AG10803 (cell line): ENCODE results near the gene GLIS1.
A peak's percentile ranks its signal among the peaks of the same experiment; 100 is the strongest.

Experiments used
- DNase-seq: peaks from one replicate; pipeline ENCODE4 v3.0.0; 2010; ENCODE audit warnings: low read depth
- H3K4me3 ChIP-seq: 2 replicates; pipeline ENCODE4 v1.5.1; 2011; ENCODE audit warnings: mild to moderate bottlenecking, low read length, control low read depth
- CTCF ChIP-seq: conservative IDR thresholded peaks from 2 replicates; pipeline ENCODE4 v1.5.1; 2011; ENCODE audit warnings: mild to moderate bottlenecking, low read length, control low read depth, inconsistent platforms

GLIS1 gene

GRCh38 chr1:53499257-53500203 is 239.4 kb downstream of the GLIS1 start:
- no peak for TF ChIP-seq CTCF
- no peak for DNase-seq
- no peak overlapping the region for H3K4me3 ChIP-seq

GRCh38 chr1:53498555-53499131 is 240.3 kb downstream of the GLIS1 start:
- peak; percentile 67 for DNase-seq
- H3K4me3 ChIP-seq, result no peak overlapping the region
- TF ChIP-seq CTCF, result no peak

GRCh38 chr1:53495633-53496345 is 243.2 kb downstream of the GLIS1 start:
- peak; percentile 25 for DNase-seq
- TF ChIP-seq CTCF, result no peak
- H3K4me3 ChIP-seq, result no peak overlapping the region

GRCh38 chr1:53490351-53490750 is 248.6 kb downstream of the GLIS1 start:
- no peak for TF ChIP-seq CTCF
- DNase-seq, result no peak
- H3K4me3 ChIP-seq, result no peak overlapping the region

- no peak for DNase-seq
- no peak overlapping the region for H3K4me3 ChIP-seq
- TF ChIP-seq CTCF, result no peak
These were observed 252.5 kb downstream of the GLIS1 start for GRCh38 chr1:53486395-53487026.

- TF ChIP-seq CTCF, result peak; percentile 88
- peak; percentile 75 for DNase-seq
- no peak overlapping the region for H3K4me3 ChIP-seq
These were observed 253.2 kb downstream of the GLIS1 start for GRCh38 chr1:53485478-53486394.
